Psoas muscle (tissue), 8 donors: Measurements from ENCODE around the gene LEMD3. TPM values are rescaled to one million over a fixed set of nuclear protein-coding genes. Genes with fewer than 3 reads are reported as not detected.

Experiments
- ATAC-seq, 4 donors: fragments of 200-7000 bp; cut with Tn5 transposase; one replicate each; pipeline ENCODE4 v1.9.1; 2020; ENCODE audit warnings: moderate library complexity in 3 of 4, mild to moderate bottlenecking in 2 of 4
- DNase-seq, 2 donors: peaks; one replicate each; pipeline ENCODE4 v3.0.0-alpha.2; 2020
- H3K27ac ChIP-seq: fragments of 200-600 bp; one replicate; pipeline ENCODE4 v1.8.0; 2022
- H3K27me3 ChIP-seq, 3 donors: fragments of 200-600 bp in 1 of 3; one replicate each; pipeline versions ENCODE4 v1.6.1 to v1.8.0; 2013 to 2022; ENCODE audit warnings: low read length in 2 of 3, mild to moderate bottlenecking in 2 of 3, moderate library complexity in 1 of 3; ENCODE audit not compliant: insufficient read depth in 3 of 3
- H3K36me3 ChIP-seq, 2 donors: fragments of 200-600 bp in 1 of 2; one replicate each; pipeline versions ENCODE4 v1.6.1 to v1.8.0; 2013 to 2022; ENCODE audit warnings: low read depth in 1 of 2, mild to moderate bottlenecking in 1 of 2, moderate library complexity in 1 of 2; ENCODE audit not compliant: insufficient read depth in 1 of 2
- H3K4me1 ChIP-seq: fragments of 200-600 bp; one replicate; pipeline ENCODE4 v1.8.0; 2022
- H3K4me3 ChIP-seq: fragments of 200-600 bp; one replicate; pipeline ENCODE4 v1.8.0; 2022; ENCODE audit warnings: mild to moderate bottlenecking
- H3K9me3 ChIP-seq: fragments of 200-600 bp; one replicate; pipeline ENCODE4 v1.8.0; 2022
- CTCF ChIP-seq: fragments of 200-600 bp; IDR thresholded peaks from one replicate; pipeline ENCODE4 v1.8.0; 2022; ENCODE audit warnings: antibody characterized with exemption
- WGBS, 3 donors: extraction: QIAGEN DNeasy Blood & Tissue Kit; methylation state at CpG; one replicate each; pipeline versions ENCODE4 v1.1.6 to v1.1.7; 2013; 5-methylcytosine and 5-hydroxymethylcytosine counted together
- intact Hi-C, 2 donors: fragments of 100-400 bp; cut with DNase I; formaldehyde crosslinking; loops; one replicate each; pipeline versions ENCODE4 v1.11.0 to v1.14.2; 2022
- polyA plus RNA-seq, 3 donors: library from polyadenylated mRNA; stranded (reverse); fragments of 200-250 nt; gene quantifications; one replicate each; pipeline ENCODE4 v1.2.3, GENCODE V29; 2013
- total RNA-seq, 4 donors: library from RNA; stranded (reverse); fragmentation: NEBNext Ultra II Directional in 2 of 4; extraction: Animal tissue kit (Norgen Biotek cat#: 25700) in 2 of 4; gene quantifications; one replicate each; pipeline versions ENCODE4 v1.2.1 to v1.2.4, GENCODE V29; 2021 to 2023
- donor health status: healthy with polysubstance abuse.
- donor health status: DM: no; HTN: no; CAD: no; lungs with moderate emphysema.
- donor health status: Bipolar disorder and iron deficiency.
- donor health status: healthy.
- donor health status: DM: yes; HTN: yes; CAD: no.
- donor health status: DM: no; HTN: no; CAD: no.
- donor health status: DM: no; HTN: no; CAD: no.
- donor health status: DM: yes; HTN: yes; CAD: no.

LEMD3 gene
- total and polyA plus RNA-seq, 7 donors, result 5.4 to 17.1 (median 10.4) TPM

GRCh38 chr12:65155784-65156183 is 13.6 kb upstream of the LEMD3 start:
- intact Hi-C loops, result no loop called here

GRCh38 chr12:65156366-65156841 is 13.0 kb upstream of the LEMD3 start:
- intact Hi-C loops, result no loop called here
- no peak for TF ChIP-seq CTCF
- ATAC-seq (no peak), DNase-seq (no peak)
- no peak overlapping the region for H3K27ac ChIP-seq
- no peaks in the 10 kb centered on the region for H3K4me1 ChIP-seq
- WGBS, 3 donors, result 71 to 76% (median 71%) methylated on average over 2 of the region's 2 CpGs
- H3K4me3 ChIP-seq, result no peak overlapping the region
- H3K27me3 ChIP-seq, result peaks cover 0 to 22% (median 0%) of the 10 kb centered on the region in 3 donors
- H3K36me3 ChIP-seq, result no peaks in the 10 kb centered on the region
- H3K9me3 ChIP-seq, result no peaks in the 10 kb centered on the region

More at GRCh38 chr12:65155784-65156183, 13.6 kb upstream of the LEMD3 start:
- DNase-seq (no peak), ATAC-seq (no peak)
- no peaks in the 10 kb centered on the region for H3K9me3 ChIP-seq
- H3K36me3 ChIP-seq, result no peaks in the 10 kb centered on the region
- H3K4me3 ChIP-seq, result no peak overlapping the region
- no peaks in the 10 kb centered on the region for H3K4me1 ChIP-seq
- no peak for TF ChIP-seq CTCF
- WGBS, 3 donors, result 53 to 63% (median 53%) methylated on average over 3 of the region's 3 CpGs
- H3K27me3 ChIP-seq, result peaks cover 0 to 24% (median 0%) of the 10 kb centered on the region in 3 donors
- H3K27ac ChIP-seq, result no peak overlapping the region

DNA sequence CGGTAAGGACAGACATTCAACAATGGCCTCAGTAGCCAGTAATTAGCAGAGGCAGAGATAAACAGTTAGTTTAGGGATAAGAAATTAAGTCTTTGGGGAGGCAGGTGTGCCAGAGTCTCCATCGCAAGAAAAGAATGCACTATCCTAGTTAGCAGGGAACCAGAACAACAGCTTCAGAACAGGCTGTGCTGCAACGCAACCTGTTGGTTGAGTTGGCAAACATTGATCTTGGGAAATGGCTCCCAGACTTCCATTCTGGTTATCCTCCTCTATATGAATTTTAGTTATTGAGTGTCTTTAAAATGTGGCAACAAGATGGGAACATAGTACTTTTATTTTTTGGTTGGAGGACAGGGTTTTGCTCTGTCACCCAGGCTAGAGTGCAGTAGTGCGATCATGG is 12.3 kb upstream of the LEMD3 start:
- Histone ChIP-seq H3K4me1 (no peaks in the 10 kb centered on the region), H3K36me3 (no peaks in the 10 kb centered on the region), H3K4me3 (no peak overlapping the region), H3K27ac (no peak overlapping the region), H3K9me3 (no peaks in the 10 kb centered on the region), H3K27me3 (peaks cover 0 to 15% (median 0%) of the 10 kb centered on the region in 3 donors)
- no peak for ATAC-seq
- intact Hi-C loops, result no loop called here
- TF ChIP-seq CTCF, result no peak
- DNase-seq, result no peak
- WGBS, 3 donors, result 88 to 94% (median 92%) methylated on average over 4 of the region's 4 CpGs

DNA sequence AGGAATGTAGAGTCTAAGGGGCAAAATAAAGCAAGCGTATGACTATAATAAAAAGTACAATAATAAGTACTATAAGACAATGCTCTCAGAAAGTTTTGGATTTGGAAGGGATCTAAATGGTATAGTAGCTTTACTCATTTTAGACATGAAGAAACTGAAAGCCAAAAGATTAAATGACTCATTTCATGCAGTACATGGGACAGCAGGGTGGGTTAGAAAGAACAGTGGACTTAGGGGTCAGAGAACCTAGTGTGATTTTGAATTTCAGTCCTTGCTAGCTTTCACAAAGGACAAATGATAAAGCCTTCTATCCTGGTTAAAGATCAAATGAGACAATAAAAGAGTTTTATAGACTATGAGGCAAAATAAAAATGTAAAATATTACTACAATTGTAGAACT is 6.8 kb upstream of the LEMD3 start:
- no peaks in the 10 kb centered on the region for H3K9me3 ChIP-seq
- TF ChIP-seq CTCF, result no peak
- DNase-seq (no peak), ATAC-seq (no peak)
- no peak overlapping the region for H3K4me3 ChIP-seq
- whole genome bisulfite sequencing, 3 donors, result 93 to 100% (median 100%) methylated on average over 1 of the region's 1 CpG
- H3K36me3 ChIP-seq, result no peaks in the 10 kb centered on the region
- no peaks in the 10 kb centered on the region for H3K4me1 ChIP-seq
- no peak overlapping the region for H3K27ac ChIP-seq
- H3K27me3 ChIP-seq, result peaks cover 0 to 14% (median 3%) of the 10 kb centered on the region in 3 donors
- intact Hi-C loops, result no loop called here

DNA sequence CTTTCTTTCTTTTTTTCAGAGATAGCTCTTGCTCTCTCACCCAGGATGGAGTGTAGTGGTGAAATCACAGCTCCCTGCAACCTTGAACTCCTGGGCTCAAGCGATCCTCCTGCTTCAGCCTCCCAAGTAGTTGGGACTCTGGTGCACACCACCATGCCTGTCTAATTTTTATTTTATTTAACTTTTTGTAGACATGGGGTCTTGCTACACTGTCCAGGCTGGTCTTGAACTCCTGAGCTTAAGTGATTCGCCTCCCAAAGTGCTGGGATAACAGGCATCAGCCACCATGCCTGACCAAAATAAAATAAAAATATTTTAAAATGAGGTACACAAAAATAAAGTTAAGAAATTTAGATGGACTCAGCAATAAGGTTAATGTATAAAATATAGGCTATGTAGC is 5.1 kb upstream of the LEMD3 start:
- WGBS, 3 donors, result 92 to 97% (median 95%) methylated on average over 2 of the region's 2 CpGs
- H3K4me3 ChIP-seq, result no peak overlapping the region
- DNase-seq, result no peak
- TF ChIP-seq CTCF, result no peak
- no peaks in the 10 kb centered on the region for H3K9me3 ChIP-seq
- H3K27me3 ChIP-seq, result peaks cover 0 to 9% (median 3%) of the 10 kb centered on the region in 3 donors
- H3K27ac ChIP-seq, result no peak overlapping the region
- no peaks in the 10 kb centered on the region for H3K36me3 ChIP-seq
- intact Hi-C loops, result no loop called here
- H3K4me1 ChIP-seq, result peaks cover 4% of the 10 kb centered on the region
- no peak for ATAC-seq
